Stimulated activated CD8-positive, alpha-beta memory T cell treated with anti-CD3 and anti-CD28 coated beads, Interleukin-7, amount 100 ng/mL, for 48 hours (primary cell): ENCODE data around the gene RNF167.
"Not testable (repeated sequence)": the region's sequence is repeated elsewhere in the genome, so short reads cannot be mapped to it uniquely, and the experiment has no call there.

Experiments used
- DNase-seq, 2 donors: peaks; one replicate each; pipeline ENCODE4 v3.0.0-alpha.2; 2020; ENCODE audit warnings: low read depth in 1 of 2; ENCODE audit errors: extremely low read depth in 1 of 2

The RNF167 gene

GRCh38 chr17:4901648-4902344 is 38.3 kb upstream of the RNF167 start:
- DNase-seq = no peak

DNA sequence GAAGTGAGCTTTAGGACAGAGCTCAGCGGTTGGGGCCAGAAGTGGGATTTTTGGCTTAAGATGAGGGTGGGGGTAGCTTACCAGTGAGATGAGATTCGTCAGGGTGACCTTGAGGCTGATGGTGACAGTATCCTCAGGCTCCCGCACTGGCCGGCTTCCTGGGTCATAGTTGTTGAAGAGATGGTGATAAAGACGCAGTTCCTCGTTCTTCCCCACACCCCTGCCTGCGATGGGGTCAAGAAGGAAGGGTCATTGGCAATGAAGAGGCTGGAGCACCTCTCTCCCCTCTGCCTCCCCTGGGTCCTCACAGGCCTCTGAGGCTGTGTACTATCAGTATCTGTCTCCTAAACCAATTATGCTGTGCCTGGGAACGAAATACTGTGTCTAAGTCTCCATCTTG is 37.5 kb upstream of the RNF167 start:
- no peak for DNase-seq

GRCh38 chr17:4903051-4903818 is 36.8 kb upstream of the RNF167 start, which contains the start of gene CHRNE:
TSS of gene CHRNE (minus strand) at chr17:4903098. CDS start at chr17:4903063, 35 bp downstream.
- peak in 1 of 2 donors; percentile 72 for DNase-seq

DNA sequence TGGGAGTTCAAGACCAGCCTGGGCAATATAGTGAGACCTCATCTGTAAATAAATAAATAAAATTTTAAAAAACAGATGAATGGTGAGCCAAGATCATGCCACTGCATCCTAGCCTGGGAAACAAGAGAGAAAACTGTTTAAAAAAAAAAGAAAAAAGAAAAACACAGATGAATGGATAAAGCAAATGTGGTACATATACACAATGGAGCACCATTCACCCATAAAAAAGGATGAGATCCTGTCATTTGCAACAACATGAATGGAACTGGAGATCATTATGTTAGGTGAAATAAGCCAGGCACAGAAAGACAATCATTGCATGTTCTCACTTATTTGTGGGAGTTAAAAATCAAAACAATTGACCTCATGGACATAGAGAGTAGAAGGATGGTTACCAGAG is 33.4 kb upstream of the RNF167 start:
- not testable (repeated sequence) for DNase-seq

GRCh38 chr17:4908301-4908700 is 31.8 kb upstream of the RNF167 start:
- DNase-seq = no peak

DNA sequence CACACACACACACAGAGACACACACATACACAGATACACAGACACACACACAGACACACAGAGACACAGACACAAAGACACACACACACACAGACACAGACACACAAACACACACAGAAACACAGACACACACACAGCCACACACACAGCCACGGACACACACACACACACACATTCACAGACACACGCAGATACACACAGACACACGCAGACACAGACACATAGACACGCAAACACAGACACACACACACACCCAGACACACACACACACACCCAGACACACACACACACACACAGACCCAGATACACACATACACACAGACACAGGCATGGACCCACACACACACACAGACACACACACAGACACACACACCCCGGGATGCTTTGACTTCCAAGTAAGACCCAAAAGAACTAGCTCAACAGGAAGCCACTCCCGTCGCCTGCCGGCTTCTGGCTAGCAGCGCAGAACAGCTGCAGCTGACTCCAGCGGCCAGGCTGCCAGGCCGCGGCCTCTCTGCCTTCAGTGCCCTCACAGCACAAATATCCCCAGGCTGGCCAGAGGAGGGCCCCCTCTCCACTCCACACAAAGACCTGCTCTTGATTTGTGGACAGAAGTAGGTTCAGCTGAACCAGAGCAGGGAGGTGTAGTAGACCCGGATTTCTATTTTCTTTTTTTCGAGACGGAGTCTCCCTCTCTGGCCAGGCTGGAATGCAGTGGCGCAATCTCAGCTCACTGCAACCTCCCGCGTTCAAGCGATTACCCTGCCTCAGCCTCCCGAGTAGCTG is 31.2 kb upstream of the RNF167 start:
- peak; percentile 46 to 70 for DNase-seq

DNA sequence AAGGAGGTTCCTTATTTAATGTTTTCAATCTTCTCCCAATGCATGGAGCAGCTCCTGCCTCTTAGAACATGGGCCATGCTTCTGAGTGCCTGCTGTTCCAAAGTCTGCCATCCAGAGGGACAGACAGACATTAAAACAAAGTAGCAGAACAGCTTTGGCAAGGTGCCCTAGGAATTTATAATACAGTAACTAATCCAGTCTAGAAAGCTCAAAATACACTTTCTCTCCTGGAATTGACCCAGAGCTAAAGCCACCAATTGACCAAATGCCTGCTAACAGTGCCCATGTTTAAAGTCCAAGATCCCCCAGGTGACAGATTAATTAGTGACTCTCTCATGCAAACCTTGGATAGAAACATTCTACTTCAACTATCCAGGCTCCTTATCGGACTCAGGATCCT is 26.1 kb upstream of the RNF167 start:
- no peak for DNase-seq

DNA sequence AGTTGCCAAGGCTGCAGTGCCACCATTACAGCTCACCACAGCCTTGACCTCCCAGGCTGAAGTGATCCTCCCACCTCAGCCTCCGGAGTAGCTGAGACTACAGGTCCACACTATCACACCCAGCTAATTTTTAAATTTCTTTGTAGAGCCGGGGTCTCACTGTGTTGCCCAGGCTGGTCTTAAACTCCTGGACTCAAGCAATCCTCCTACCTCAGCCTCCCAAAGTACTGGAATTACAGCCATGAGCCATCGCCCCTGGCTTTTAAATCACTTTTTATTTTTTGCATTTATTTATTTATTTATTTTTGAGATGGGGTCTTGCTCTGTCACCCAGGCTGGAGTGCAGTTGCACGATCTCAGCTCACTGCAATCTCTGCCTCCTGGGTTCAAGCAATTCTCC is 25.5 kb upstream of the RNF167 start:
- not testable (repeated sequence) for DNase-seq

- no peak for DNase-seq
Measured at GRCh38 chr17:4919511-4920047, 20.5 kb upstream of the RNF167 start.

GRCh38 chr17:4920351-4921048 is 19.6 kb upstream of the RNF167 start:
- no peak for DNase-seq

DNA sequence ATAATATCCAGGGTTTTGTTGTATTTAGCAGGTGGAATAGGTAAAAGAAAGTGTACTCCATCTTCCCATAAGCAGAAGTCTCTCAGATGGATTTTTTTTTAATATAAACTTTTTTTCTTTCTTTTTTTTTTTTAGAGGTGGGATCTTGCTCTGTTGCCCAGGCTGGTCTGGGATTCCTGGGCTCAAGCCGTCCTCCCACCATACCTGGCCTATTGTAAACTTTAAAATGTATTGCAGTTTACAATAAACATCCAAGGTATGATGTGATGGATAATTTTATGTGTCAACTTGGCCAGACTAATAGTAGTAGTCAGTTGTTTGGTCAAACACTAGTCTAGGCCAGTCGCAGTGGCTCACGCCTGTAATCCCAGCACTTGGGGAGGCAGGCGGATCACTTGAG is 18.7 kb upstream of the RNF167 start:
- DNase-seq = no peak

GRCh38 chr17:4926577-4927335 is 13.3 kb upstream of the RNF167 start:
- not testable (repeated sequence) for DNase-seq

DNA sequence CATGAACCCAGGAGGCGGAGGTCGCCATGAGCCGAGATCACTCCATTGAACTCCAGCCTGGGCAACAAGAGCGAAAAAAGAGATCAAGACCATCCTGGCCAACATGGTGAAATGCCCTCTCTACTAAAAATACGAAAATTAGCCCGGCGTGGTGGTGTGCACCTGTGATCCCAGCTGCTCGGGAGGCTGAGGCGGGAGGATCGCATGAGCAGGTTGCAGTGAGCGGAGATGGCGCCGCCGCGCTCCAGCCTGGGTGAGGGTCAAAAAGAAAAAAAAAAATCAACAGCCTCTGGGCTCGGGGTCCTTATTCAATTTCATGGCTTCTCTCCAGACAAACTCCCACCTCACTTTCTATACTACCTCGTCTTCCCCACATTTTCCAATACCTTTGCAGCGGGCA is 11.2 kb upstream of the RNF167 start:
- DNase-seq = no peak

GRCh38 chr17:4931963-4932362 is 8.1 kb upstream of the RNF167 start, which contains the start of gene GP1BA:
TSS of gene GP1BA (plus strand) at chr17:4932277. CDS start at chr17:4932605, 328 bp downstream.
- DNase-seq = no peak

GRCh38 chr17:4932756-4933155 is 7.3 kb upstream of the RNF167 start:
- DNase-seq = no peak

DNA sequence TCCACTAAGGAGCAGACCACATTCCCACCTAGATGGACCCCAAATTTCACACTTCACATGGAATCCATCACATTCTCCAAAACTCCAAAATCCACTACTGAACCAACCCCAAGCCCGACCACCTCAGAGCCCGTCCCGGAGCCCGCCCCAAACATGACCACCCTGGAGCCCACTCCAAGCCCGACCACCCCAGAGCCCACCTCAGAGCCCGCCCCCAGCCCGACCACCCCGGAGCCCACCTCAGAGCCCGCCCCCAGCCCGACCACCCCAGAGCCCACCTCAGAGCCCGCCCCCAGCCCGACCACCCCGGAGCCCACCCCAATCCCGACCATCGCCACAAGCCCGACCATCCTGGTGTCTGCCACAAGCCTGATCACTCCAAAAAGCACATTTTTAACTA is 6.4 kb upstream of the RNF167 start:
- no peak for DNase-seq

DNA sequence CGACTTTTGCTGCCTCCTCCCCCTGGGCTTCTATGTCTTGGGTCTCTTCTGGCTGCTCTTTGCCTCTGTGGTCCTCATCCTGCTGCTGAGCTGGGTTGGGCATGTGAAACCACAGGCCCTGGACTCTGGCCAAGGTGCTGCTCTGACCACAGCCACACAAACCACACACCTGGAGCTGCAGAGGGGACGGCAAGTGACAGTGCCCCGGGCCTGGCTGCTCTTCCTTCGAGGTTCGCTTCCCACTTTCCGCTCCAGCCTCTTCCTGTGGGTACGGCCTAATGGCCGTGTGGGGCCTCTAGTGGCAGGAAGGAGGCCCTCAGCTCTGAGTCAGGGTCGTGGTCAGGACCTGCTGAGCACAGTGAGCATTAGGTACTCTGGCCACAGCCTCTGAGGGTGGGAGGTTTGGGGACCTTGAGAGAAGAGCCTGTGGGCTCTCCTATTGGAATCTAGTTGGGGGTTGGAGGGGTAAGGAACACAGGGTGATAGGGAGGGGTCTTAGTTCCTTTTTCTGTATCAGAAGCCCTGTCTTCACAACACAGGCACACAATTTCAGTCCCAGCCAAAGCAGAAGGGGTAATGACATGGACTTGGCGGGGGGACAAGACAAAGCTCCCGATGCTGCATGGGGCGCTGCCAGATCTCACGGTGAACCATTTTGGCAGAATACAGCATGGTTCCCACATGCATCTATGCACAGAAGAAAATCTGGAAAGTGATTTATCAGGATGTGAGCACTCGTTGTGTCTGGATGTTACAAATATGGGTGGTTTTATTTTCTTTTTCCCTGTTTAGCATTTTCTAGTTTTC is 5.7 kb upstream of the RNF167 start:
- DNase-seq = no peak

- DNase-seq = no peak
Measured at GRCh38 chr17:4935650-4936049, 4.4 kb upstream of the RNF167 start.

GRCh38 chr17:4936436-4936835 is 3.6 kb upstream of the RNF167 start:
- no peak for DNase-seq
